C4-2B (cell line): Measurements from ENCODE around the gene R3HCC1L.

ENCODE experiments used
- ZFX ChIP-seq: fragments of 450-650 bp; IDR thresholded peaks from 2 replicates; pipeline ENCODE4 v1.6.1; 2017
- TF ChIP-seq, protein P1 (sequence below): fragments of 450-650 bp; conservative IDR thresholded peaks from 2 replicates; pipeline ENCODE4 v1.5.1; 2017; ENCODE audit warnings: mild to moderate bottlenecking

DNA sequence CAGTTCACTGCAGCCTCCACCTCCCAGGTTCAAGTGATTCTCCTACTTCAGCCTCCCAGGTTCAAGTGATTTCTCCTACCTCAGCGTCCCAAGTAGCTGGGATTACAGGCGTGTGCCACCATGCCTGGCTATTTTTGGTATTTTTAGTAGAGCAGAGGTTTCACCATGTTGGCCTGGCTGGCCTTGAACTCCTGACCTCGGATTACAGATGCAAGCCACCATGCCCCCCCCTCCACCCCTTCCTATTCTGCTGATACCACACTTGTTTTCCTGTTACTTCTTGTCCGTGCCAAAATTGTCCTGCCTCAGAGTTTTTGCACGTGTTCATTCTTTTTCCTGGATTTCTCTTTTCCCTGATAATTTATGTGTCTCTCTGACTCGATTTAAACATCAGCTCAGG, 62.5 kb downstream of the R3HCC1L start:
- TF ChIP-seq, protein P1, sequence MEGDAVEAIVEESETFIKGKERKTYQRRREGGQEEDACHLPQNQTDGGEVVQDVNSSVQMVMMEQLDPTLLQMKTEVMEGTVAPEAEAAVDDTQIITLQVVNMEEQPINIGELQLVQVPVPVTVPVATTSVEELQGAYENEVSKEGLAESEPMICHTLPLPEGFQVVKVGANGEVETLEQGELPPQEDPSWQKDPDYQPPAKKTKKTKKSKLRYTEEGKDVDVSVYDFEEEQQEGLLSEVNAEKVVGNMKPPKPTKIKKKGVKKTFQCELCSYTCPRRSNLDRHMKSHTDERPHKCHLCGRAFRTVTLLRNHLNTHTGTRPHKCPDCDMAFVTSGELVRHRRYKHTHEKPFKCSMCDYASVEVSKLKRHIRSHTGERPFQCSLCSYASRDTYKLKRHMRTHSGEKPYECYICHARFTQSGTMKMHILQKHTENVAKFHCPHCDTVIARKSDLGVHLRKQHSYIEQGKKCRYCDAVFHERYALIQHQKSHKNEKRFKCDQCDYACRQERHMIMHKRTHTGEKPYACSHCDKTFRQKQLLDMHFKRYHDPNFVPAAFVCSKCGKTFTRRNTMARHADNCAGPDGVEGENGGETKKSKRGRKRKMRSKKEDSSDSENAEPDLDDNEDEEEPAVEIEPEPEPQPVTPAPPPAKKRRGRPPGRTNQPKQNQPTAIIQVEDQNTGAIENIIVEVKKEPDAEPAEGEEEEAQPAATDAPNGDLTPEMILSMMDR: no peak
- TF ChIP-seq ZFX: no peak
